Measurements from ENCODE around the gene NFKBIB.

GRCh38 chr19:38929929-38930775 lies 30.4 kb downstream of the NFKBIB start, which contains the start of gene SARS2:
- TF ChIP-seq POLR2A (IDR thresholded peaks at IDR 0.05; ENCODE audit: low read length) (no peak), GATA1 (IDR thresholded peaks at IDR 0.05; ENCODE audit: low read depth, low read length) (no peak)
